Measurements from ENCODE around the gene KLK1.
"Not testable (repeated sequence)": the region's sequence is repeated elsewhere in the genome, so short reads cannot be mapped to it uniquely, and the experiment has no call there.

Gene KLK1

GRCh38 chr19:50792272-50793250, 31.0 kb downstream of the KLK1 start:
- DNase-seq (ENCODE audit: low read depth) = no peak

GRCh38 chr19:50791594-50792271, 31.9 kb downstream of the KLK1 start:
- DNase-seq (ENCODE audit: low read depth) = no peak

- no peak for DNase-seq (ENCODE audit: low read depth)
Observed at GRCh38 chr19:50790922-50791467, 32.6 kb downstream of the KLK1 start.

GRCh38 chr19:50790396-50790795, 33.2 kb downstream of the KLK1 start, which contains the start of gene ACP4:
Gene ACP4, plus strand, starts transcription at chr19:50790415. Its CDS starts 0 bp downstream, at chr19:50790415.
- DNase-seq (ENCODE audit: low read depth) = no peak

GRCh38 chr19:50785329-50785728, 38.3 kb downstream of the KLK1 start:
- no peak for DNase-seq (ENCODE audit: low read depth)

DNA sequence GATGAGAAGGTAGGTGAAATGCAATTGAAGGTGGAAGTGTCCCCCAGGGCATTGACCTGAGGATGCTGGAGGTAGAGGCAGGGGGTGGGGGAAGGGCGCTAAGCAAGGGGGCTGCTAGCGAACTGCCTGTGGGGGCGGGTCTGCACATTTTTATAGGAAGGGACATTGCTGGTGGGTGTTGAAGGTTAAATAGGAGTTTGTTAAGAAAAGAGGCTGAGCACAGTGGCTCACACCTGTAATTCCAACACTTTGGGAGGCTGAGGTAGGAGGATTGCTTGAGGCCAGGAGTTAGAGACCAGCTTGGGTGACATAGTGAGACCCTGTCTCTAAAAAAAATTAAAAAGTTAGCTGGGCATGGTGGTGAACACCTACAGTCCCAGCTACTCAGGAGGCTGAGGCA, 38.9 kb downstream of the KLK1 start:
- DNase-seq (ENCODE audit: low read depth) = no peak

DNA sequence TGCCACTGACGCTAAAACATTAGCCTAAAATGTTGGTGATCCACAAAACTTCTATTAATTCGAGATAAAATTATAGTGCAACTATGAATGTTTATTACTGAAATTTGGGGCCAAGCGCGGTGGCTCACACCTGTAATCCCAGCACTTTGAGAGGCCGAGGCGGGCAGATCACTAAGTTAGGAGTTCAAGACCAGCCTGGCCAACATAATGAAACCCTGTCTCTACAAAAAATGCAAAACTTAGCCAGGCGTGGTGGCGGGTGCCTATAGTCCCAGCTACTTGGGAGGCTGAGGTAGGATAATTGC, 39.8 kb downstream of the KLK1 start:
- not testable (repeated sequence) for DNase-seq (ENCODE audit: low read depth)

DNA sequence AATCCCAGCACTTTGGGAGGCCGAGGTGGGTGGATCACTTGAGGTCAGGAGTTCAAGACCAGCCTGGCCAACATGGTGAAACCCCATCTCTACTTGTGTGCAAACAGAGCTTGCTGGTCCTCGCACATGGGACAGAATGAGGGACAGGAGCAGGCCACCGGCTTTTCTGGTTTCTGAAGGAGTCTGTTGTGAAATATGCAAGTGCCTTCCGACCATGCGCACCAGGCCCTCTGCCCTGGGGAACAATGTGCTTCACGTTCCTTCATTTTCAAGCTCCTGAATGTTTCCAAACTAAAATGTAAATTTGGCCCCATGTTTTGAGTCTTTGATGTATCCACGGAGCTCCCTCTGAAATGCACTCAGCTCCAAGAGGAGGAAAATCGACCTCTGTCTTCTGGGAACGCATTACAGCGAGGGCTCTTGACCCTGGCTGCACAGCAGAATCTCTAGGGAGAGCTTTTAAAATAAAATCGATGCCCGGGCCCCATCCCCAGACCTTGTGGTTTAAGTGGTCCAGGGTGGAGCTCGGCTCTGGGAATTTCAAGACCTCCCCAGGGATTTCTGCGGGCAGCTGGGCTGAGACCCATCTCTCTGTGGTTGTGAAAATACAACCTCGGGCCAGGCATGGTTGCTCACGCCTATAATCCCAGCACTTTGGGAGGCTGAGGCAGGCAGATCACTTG, 42.7 kb downstream of the KLK1 start:
- DNase-seq (ENCODE audit: low read depth) = no peak

GRCh38 chr19:50779504-50780457, 43.8 kb downstream of the KLK1 start:
- no peak for DNase-seq (ENCODE audit: low read depth)

GRCh38 chr19:50778906-50779430, 44.6 kb downstream of the KLK1 start:
- no peak for DNase-seq (ENCODE audit: low read depth)

DNA sequence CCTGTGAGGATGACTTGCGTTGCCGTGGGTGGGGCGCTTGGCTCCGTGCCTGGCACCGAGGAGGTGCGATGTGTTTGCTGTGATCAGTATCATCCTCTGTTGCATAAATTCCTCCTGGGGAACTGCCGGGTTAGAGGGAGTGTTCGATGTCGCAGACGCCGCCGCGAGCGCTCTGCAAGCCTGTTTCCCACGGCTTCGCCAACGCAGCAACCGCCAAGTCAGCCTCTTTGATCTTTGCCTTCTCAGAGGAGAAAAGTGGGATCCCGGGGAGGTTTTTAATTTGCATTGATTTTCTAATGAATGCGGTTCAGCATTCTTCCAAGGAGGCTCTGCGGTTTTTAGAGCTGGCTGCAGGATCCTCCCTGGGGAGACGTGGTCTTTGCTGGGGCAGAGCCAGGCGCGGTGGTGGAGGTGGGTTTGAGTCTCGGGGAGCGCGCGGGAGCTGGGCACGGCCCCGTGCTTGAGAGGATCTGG, 45.7 kb downstream of the KLK1 start:
- DNase-seq (ENCODE audit: low read depth) = no peak

DNA sequence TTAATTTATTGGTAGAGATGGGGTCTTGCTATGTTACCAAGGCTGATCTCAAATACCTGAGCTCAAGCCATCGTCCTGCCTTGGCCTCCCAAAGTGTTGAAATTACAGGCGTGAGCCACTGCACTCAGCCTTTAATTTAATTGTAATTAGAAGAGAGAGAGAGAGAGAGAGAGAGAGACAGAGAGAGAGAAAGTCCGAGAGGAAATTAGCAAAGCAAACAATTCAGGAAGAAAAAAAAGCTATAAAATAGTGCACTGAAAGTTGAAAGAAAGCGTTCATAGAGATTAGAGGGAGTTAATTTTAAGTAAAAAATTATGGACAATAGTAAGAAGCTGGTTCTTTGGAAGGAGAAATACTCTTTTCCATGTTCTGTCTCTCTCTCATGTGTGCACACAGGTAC, 46.3 kb downstream of the KLK1 start:
- no peak for DNase-seq (ENCODE audit: low read depth)

DNA sequence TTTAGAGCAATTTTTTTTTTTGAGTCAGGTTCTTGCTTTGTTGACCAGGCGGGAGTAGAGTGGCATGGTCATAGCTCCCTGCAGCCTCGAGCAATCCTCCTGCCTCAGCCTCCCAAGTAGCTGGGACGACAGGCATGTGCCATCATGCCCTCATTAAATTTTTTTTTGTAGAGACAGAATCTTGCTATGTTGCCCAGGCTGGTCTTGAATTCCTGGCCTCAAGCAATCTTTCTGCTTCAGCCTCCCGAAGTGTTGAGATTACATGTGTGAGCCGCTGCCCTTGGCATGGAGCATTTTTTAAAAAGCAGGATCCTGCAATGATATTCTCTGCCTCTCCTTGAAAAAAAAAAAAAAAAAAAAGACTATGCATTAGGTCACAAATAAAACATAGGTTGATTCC, 47.5 kb downstream of the KLK1 start:
- no peak for DNase-seq (ENCODE audit: low read depth)

DNA sequence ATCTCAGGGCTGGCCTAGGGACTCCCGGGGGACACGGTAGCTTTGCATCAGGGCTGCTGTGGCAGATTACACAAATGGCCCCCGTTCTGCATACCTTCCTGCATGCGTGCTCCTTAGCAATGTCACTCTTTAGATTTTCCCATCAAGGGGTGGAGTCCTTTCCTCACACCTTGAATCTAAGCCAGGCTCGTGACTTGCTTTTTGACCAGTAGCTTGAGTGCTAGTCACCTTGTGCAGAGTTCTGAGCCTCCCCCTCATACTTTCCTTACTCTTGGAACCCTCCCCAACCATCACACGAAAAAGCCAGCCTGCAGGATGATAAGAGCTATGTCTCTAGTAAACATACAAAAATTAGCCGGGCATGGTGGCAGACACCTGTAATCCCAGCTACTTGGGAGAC, 50.1 kb downstream of the KLK1 start:
- DNase-seq (ENCODE audit: low read depth) = not testable (repeated sequence)

DNA sequence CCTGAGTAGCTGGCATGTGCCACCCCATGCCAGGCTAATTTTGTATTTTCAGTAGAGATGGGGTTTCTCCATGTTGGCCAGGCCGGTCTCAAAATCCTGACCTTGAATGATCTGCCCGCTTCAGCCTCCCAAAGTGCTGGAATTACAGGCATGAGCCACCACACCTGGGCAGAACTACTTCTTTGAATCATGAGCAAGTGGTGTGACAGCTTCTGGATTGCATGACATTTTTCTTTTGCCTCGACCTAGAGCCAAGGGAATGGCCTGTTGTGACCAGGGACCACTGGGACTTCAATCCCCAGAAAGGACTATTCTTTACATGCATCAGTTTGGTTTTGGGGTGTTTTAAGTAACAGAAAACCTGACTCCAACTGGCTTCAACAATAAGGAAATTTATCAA, 50.7 kb downstream of the KLK1 start:
- not testable (repeated sequence) for DNase-seq (ENCODE audit: low read depth)

DNA sequence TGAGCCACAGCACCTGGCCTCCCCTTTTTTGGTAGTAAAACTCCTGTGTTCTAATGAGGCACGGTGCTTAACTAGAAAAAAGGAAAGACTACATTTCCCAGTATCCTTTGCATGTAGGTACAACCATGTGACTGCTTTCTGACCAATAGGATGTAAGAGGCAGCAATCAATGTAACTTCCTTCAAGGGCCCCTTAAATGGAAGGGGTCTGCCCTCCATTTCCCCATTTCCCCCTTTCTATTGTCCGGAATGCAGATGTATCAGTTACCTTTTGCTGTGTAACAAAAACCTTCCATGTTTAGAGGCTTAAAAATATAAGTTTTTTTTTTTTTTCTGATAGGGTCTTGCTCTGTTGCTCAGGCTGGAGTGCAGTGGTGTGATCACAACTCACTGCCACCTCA, 51.1 kb downstream of the KLK1 start:
- no peak for DNase-seq (ENCODE audit: low read depth)

DNA sequence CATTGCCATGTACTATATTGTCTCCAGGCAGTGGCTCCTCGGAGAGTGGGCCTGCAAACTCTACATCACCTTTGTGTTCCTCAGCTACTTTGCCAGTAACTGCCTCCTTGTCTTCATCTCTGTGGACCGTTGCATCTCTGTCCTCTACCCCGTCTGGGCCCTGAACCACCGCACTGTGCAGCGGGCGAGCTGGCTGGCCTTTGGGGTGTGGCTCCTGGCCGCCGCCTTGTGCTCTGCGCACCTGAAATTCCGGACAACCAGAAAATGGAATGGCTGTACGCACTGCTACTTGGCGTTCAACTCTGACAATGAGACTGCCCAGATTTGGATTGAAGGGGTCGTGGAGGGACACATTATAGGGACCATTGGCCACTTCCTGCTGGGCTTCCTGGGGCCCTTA, 52.7 kb downstream of the KLK1 start:
- no peak for DNase-seq (ENCODE audit: low read depth)

DNA sequence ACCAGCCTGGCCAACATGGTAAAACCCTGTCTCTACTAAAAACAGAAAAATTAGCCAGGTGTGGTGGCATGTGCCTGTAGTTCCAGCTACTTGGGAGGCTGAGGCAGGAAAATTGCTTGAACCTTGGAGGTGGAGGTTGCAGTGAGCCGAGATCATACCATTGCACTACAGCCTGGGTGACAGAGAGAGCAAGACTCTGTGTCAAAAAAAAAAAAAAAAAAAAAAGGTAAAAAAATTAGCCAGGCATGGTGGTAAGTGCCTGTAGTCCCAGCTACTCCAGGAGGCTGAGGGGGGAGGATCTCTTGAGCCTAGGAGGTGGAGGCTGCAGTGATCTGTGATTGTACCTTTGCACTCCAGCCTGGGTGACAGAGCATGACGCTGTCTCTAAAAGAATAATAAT, 53.4 kb downstream of the KLK1 start, which contains the start of gene GPR32:
TSS of gene GPR32 (plus strand) at position 301 of the 400 bp plus-strand sequence. CDS start 137 bp downstream, outside the sequence.
- not testable (repeated sequence) for DNase-seq (ENCODE audit: low read depth)
